ENCODE measurements around the gene FUCA1.

DNA sequence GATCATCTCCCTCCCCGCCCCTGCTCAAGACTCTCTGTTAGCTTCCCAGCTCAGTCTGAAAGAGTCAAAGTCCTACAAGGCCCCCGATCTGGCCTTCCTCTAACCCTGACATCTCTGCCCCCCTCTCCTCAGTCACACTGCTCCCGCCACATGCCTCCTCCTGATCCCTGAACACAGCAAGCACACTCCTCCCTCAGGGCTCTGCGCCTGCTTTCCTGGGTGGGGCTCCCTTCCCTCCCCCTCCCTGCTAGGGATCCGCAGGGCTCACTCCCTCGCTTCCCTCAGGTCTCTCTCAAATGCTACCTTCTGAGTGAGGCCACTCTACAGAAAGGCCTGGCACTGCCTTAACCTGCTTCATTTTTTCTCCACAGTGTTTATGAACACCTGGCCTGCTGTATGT, 61.8 kb downstream of the FUCA1 start:
- TF ChIP-seq EZH2 (IDR thresholded peaks at IDR 0.05; ENCODE audit: insufficient read depth, poor library complexity, severe bottlenecking) (no peak), EZH2phosphoT487 (IDR thresholded peaks at IDR 0.05; ENCODE audit: insufficient read depth, low read depth) (no peak)
